Osteoblast (primary cell): ENCODE results near the gene NUP62. TPM values are rescaled to one million over a fixed set of nuclear protein-coding genes. Genes with fewer than 3 reads are reported as not detected.

Experiments used
- DNase-seq: peaks from one replicate; pipeline ENCODE4 v3.0.0; 2011; ENCODE audit warnings: low spot score, mixed read lengths; ENCODE audit not compliant: insufficient read length; ENCODE audit errors: missing footprints
- H2AFZ ChIP-seq: 2 replicates; pipeline ENCODE4 v1.6.0; 2011; ENCODE audit warnings: mild to moderate bottlenecking, low read length
- H3K27ac ChIP-seq: 2 replicates; pipeline ENCODE4 v1.5.1; 2011; ENCODE audit warnings: mild to moderate bottlenecking, low read depth, low read length, moderate library complexity
- H3K27me3 ChIP-seq: 2 replicates; pipeline ENCODE4 v1.6.0; 2012; ENCODE audit warnings: mild to moderate bottlenecking, control low read depth, inconsistent platforms, low read length, moderate library complexity; ENCODE audit not compliant: insufficient read depth
- H3K36me3 ChIP-seq: 2 replicates; pipeline ENCODE4 v1.5.1; 2011; ENCODE audit warnings: mild to moderate bottlenecking, low read length, control low read depth, moderate library complexity; ENCODE audit not compliant: insufficient read depth
- H3K4me1 ChIP-seq: 2 replicates; pipeline ENCODE4 v1.5.1; 2011; ENCODE audit warnings: mild to moderate bottlenecking, low read length, control low read depth, moderate library complexity; ENCODE audit not compliant: insufficient read depth
- H3K4me2 ChIP-seq: 2 replicates; pipeline ENCODE4 v1.6.0; 2011; ENCODE audit warnings: mild to moderate bottlenecking, low read length; ENCODE audit not compliant: insufficient read depth
- H3K4me3 ChIP-seq: fragments of 200-600 bp; sonication (generic); 3 replicates; pipeline ENCODE4 v1.5.1; 2012; ENCODE audit warnings: mild to moderate bottlenecking, low read length, inconsistent platforms; ENCODE audit not compliant: insufficient read depth
- H3K79me2 ChIP-seq: 2 replicates; pipeline ENCODE4 v1.6.0; 2012; ENCODE audit warnings: mild to moderate bottlenecking, low read length, control low read depth, inconsistent platforms; ENCODE audit not compliant: insufficient read depth
- H3K9me3 ChIP-seq: 2 replicates; pipeline ENCODE4 v1.5.1; 2011; ENCODE audit warnings: low read depth, low read length, control low read depth
- H4K20me1 ChIP-seq: 2 replicates; pipeline ENCODE4 v1.6.0; 2012; ENCODE audit warnings: mild to moderate bottlenecking, low read length, control low read depth; ENCODE audit not compliant: insufficient read depth
- CTCF ChIP-seq: IDR thresholded peaks from 2 replicates; pipeline ENCODE4 v1.5.1; 2011; ENCODE audit warnings: mild to moderate bottlenecking, low read depth, low read length, moderate library complexity; ENCODE audit errors: extremely low read depth
- total RNA-seq: library from RNA; depleted of rRNA; stranded (reverse); fragments of >200 nt; gene quantifications from 2 replicates; pipeline ENCODE4 v1.2.3, GENCODE V29; 2012

Gene NUP62
- total RNA-seq, 1 donor: 22.8 TPM

- H3K4me2 ChIP-seq: no peak overlapping the region
- H3K36me3 ChIP-seq: no peaks in the 10 kb centered on the region
- H2AFZ ChIP-seq: no peak overlapping the region
- H3K79me2 ChIP-seq: no peaks in the 10 kb centered on the region
- peaks cover 10% of the 10 kb centered on the region for H3K27me3 ChIP-seq
- no peak overlapping the region for H3K27ac ChIP-seq
- H3K4me1 ChIP-seq: no peaks in the 10 kb centered on the region
- H3K4me3 ChIP-seq: no peak overlapping the region
- H3K9me3 ChIP-seq: no peaks in the 10 kb centered on the region
- TF ChIP-seq CTCF: no peak
- H4K20me1 ChIP-seq: peaks cover 10% of the 10 kb centered on the region
- DNase-seq: no peak
Observed at GRCh38 chr19:49976496-49976895, 47.2 kb upstream of the NUP62 start.

GRCh38 chr19:49975051-49975450 is 45.7 kb upstream of the NUP62 start:
- no peaks in the 10 kb centered on the region for H3K36me3 ChIP-seq
- peaks cover 8% of the 10 kb centered on the region for H4K20me1 ChIP-seq
- H3K4me1 ChIP-seq: no peaks in the 10 kb centered on the region
- no peaks in the 10 kb centered on the region for H3K9me3 ChIP-seq
- DNase-seq: no peak
- H3K79me2 ChIP-seq: no peaks in the 10 kb centered on the region
- no peak overlapping the region for H3K4me3 ChIP-seq
- no peak overlapping the region for H2AFZ ChIP-seq
- H3K27ac ChIP-seq: no peak overlapping the region
- no peak overlapping the region for H3K4me2 ChIP-seq
- no peak for TF ChIP-seq CTCF
- H3K27me3 ChIP-seq: peaks cover 10% of the 10 kb centered on the region

GRCh38 chr19:49973987-49974386 is 44.7 kb upstream of the NUP62 start:
- H3K4me3 ChIP-seq: no peak overlapping the region
- H3K36me3 ChIP-seq: no peaks in the 10 kb centered on the region

GRCh38 chr19:49972841-49973240 is 43.5 kb upstream of the NUP62 start:
- Histone ChIP-seq H3K27ac (no peak overlapping the region), H3K27me3 (peaks cover 10% of the 10 kb centered on the region), H4K20me1 (peaks cover 4% of the 10 kb centered on the region), H3K9me3 (no peaks in the 10 kb centered on the region), H3K4me1 (no peaks in the 10 kb centered on the region), H3K79me2 (no peaks in the 10 kb centered on the region), H3K4me2 (no peak overlapping the region), H3K4me3 (no peak overlapping the region), H2AFZ (no peak overlapping the region), H3K36me3 (no peaks in the 10 kb centered on the region)
- no peak for DNase-seq
- TF ChIP-seq CTCF: no peak

More at GRCh38 chr19:49973987-49974386, 44.7 kb upstream of the NUP62 start:
- H3K27me3 ChIP-seq: peaks cover 10% of the 10 kb centered on the region
- peaks cover 5% of the 10 kb centered on the region for H4K20me1 ChIP-seq
- H3K27ac ChIP-seq: no peak overlapping the region
- no peaks in the 10 kb centered on the region for H3K79me2 ChIP-seq
- no peak overlapping the region for H2AFZ ChIP-seq
- H3K4me2 ChIP-seq: no peak overlapping the region
- no peaks in the 10 kb centered on the region for H3K4me1 ChIP-seq
- no peaks in the 10 kb centered on the region for H3K9me3 ChIP-seq
- DNase-seq: no peak
- no peak for TF ChIP-seq CTCF
